ENCODE measurements around the gene C2CD3. TPM values are rescaled to one million over a fixed set of nuclear protein-coding genes. Genes with fewer than 3 reads are reported as not detected.

The C2CD3 gene
- total RNA-seq, 1 experiment from 2014 or later, result 22.0 TPM

- Histone ChIP-seq H3K23ac (ENCODE audit: insufficient read length, low read depth, low read length) (no peak overlapping the region), H2BK15ac (ENCODE audit: low read depth, low read length) (no peak overlapping the region), H3K18ac (ENCODE audit: insufficient read length, low read depth, low read length) (no peak overlapping the region), H3K4me1 (ENCODE audit: insufficient read depth, low read length) (no peaks in the 10 kb centered on the region), H3K4me2 (ENCODE audit: insufficient read depth, insufficient read length, low read length) (no peak overlapping the region), H3K23me2 (ENCODE audit: insufficient read length, low read depth, low read length, poor library complexity, severe bottlenecking) (no peaks in the 10 kb centered on the region), H3K14ac (ENCODE audit: insufficient read depth, low read length) (no peak overlapping the region), H4K8ac (replicated peaks; ENCODE audit: insufficient read length, low read depth, low read length) (no peak overlapping the region), H3K27ac (ENCODE audit: insufficient read length, low read depth, low read length) (no peak overlapping the region), H3K27me3 (ENCODE audit: insufficient read depth, low read length) (no peaks in the 10 kb centered on the region), H3K4ac (ENCODE audit: low read depth, low read length) (no peak overlapping the region), H2AFZ (ENCODE audit: low read length) (no peak overlapping the region), H3K79me2 (ENCODE audit: insufficient read depth, low read length) (no peaks in the 10 kb centered on the region), H2AK5ac (ENCODE audit: insufficient read length, low read length) (no peak overlapping the region), H2BK120ac (ENCODE audit: low read depth, low read length, poor library complexity, severe bottlenecking) (no peak overlapping the region), H4K91ac (ENCODE audit: insufficient read length, low read depth, low read length) (no peak overlapping the region), H2BK12ac (ENCODE audit: insufficient read length, low read depth, low read length) (no peak overlapping the region), H3T11ph (ENCODE audit: low read length) (no peak overlapping the region), H3K9me3 (ENCODE audit: control insufficient read depth, low read depth, low read length) (no peaks in the 10 kb centered on the region), H4K5ac (ENCODE audit: insufficient read length, low read depth, low read length) (no peak overlapping the region), H3K56ac (ENCODE audit: insufficient read length, low read depth, low read length) (no peak overlapping the region), H3K79me1 (ENCODE audit: insufficient read depth, low read depth, low read length, poor library complexity, severe bottlenecking) (no peaks in the 10 kb centered on the region), H4K20me1 (ENCODE audit: control insufficient read depth, insufficient read depth, insufficient read length) (no peaks in the 10 kb centered on the region), H3K9ac (ENCODE audit: extremely low read depth, insufficient read length, low read length) (no peak overlapping the region), H2BK20ac (ENCODE audit: low read depth, low read length, poor library complexity, severe bottlenecking) (no peak overlapping the region), H2BK5ac (ENCODE audit: insufficient read length, low read length) (no peak overlapping the region)
- no peak for DNase-seq
- no CpG with 5 or more reads among the region's 11 CpGs for WGBS (ENCODE audit: extremely low coverage, insufficient read length, low lambda C conversion rate)
- Mint-ChIP-seq H3K27ac (peak overlapping the region in 1 of 3 experiments; percentile 53; a peak in 1 of 7 replicates), H3K27me3 (ENCODE audit: low read depth) (no peaks in the 10 kb centered on the region), H3K9me3 (no peaks in the 10 kb centered on the region), H3K4me3 (no peak overlapping the region), H3K36me3 (ENCODE audit: insufficient read depth in 1 of 3, low read depth in 3 of 3) (no peaks in the 10 kb centered on the region; a peak in 1 of 7 replicates), H3K4me1 (peaks cover 13 to 27% of the 10 kb centered on the region in 2 experiments)
- TF ChIP-seq CTCF (conservative IDR thresholded peaks at IDR 0.05), result no peak
Measured at GRCh38 chr11:74004759-74005615, 165.8 kb downstream of the C2CD3 start.

Data from H9 (cell line).